Panc1 (cell line): ENCODE data around the gene PTPN4. TPM values are rescaled to one million over a fixed set of nuclear protein-coding genes. Genes with fewer than 3 reads are reported as not detected.

Source experiments
- ATAC-seq: fragments of 200-7000 bp; cut with Tn5 transposase; 2 replicates; pipeline ENCODE4 v1.9.1; 2020; ENCODE audit warnings: mild to moderate bottlenecking, moderate library complexity
- BruUV-seq: library from RNA; stranded (reverse); fragments of 400-500 nt; replicated peaks from 2 replicates; lab custom pipeline; 2021; lab: Mats Ljungman, UMichigan
- CTCF ChIA-PET: fragments of 300-600 bp; sonication (Branson Sonifier 250); formaldehyde crosslinking; loops from one replicate; lab custom pipeline; 2022; ENCODE audit warnings: antibody characterized with exemption; lab: Charles Lee
- POLR2A ChIA-PET: fragments of 300-600 bp; sonication (Branson Sonifier 250); formaldehyde crosslinking; loops from one replicate; lab custom pipeline; 2022; ENCODE audit warnings: antibody characterized with exemption; lab: Charles Lee
- DNase-seq: peaks from one replicate; pipeline ENCODE4 v3.0.0-alpha.2; 2010; ENCODE audit warnings: low read depth, low spot score
- H3K27ac ChIP-seq: 2 replicates; pipeline ENCODE4 v1.5.1; 2011; ENCODE audit warnings: mild to moderate bottlenecking, low read length, inconsistent platforms
- H3K27me3 ChIP-seq: fragments of 200-500 bp; sonication (Bioruptor generic); 2 replicates; pipeline ENCODE4 v1.6.0; 2014; ENCODE audit warnings: low read length, inconsistent platforms; ENCODE audit not compliant: control insufficient read depth, insufficient read depth
- H3K36me3 ChIP-seq: fragments of 200-500 bp; sonication (Bioruptor generic); 2 replicates; pipeline ENCODE4 v1.5.1; 2014; ENCODE audit warnings: inconsistent platforms, mild to moderate bottlenecking, low read length, moderate library complexity; ENCODE audit not compliant: control insufficient read depth, insufficient read depth
- H3K4me1 ChIP-seq: 2 replicates; pipeline ENCODE4 v1.5.1; 2011; ENCODE audit warnings: inconsistent platforms, mild to moderate bottlenecking, low read length, moderate library complexity; ENCODE audit not compliant: control insufficient read depth, insufficient read depth
- H3K4me3 ChIP-seq, 2 experiments: 2 replicates each; pipeline ENCODE4 v1.5.1; 2011 to 2012; ENCODE audit warnings: low read depth in 2 of 2, low read length in 2 of 2, mild to moderate bottlenecking in 2 of 2, inconsistent platforms in 1 of 2, moderate library complexity in 1 of 2
- H3K9me3 ChIP-seq: fragments of 200-500 bp; sonication (Bioruptor generic); 2 replicates; pipeline ENCODE4 v1.5.1; 2014; ENCODE audit warnings: low read depth, mild to moderate bottlenecking, inconsistent platforms, low read length, moderate library complexity; ENCODE audit not compliant: control insufficient read depth, insufficient read depth
- POLR2AphosphoS5 ChIP-seq: IDR thresholded peaks from 2 replicates; pipeline ENCODE4 v1.6.1; 2012; ENCODE audit warnings: mild to moderate bottlenecking, low read depth, low read length, moderate library complexity
- SIN3A ChIP-seq: IDR thresholded peaks from 2 replicates; pipeline ENCODE4 v1.6.1; 2012; ENCODE audit warnings: low read depth, mild to moderate bottlenecking, low read length, moderate library complexity, borderline replicate concordance; ENCODE audit not compliant: insufficient read depth
- TCF7L2 ChIP-seq: IDR thresholded peaks from 2 replicates; pipeline ENCODE4 v1.6.1; 2011; ENCODE audit warnings: mild to moderate bottlenecking, low read depth, low read length, inconsistent platforms
- in situ Hi-C: cut with HindIII; loops from 2 replicates; pipeline ENCODE4 v1.10.0; 2016; ENCODE audit warnings: low sequenced_read_pairs, low pct_unique_long_range_greater_than_20kb
- intact Hi-C: fragments of 100-400 bp; cut with micrococcal nuclease; formaldehyde crosslinking; loops from one replicate; pipeline ENCODE4 v1.10.0; 2022; ENCODE audit not compliant: unreplicated experiment
- total RNA-seq: library from RNA; stranded (reverse); gene quantifications from one replicate; pipeline ENCODE4 v1.2.1, GENCODE V29; 2021; ENCODE audit not compliant: unreplicated experiment
- TF ChIP-seq, protein P1 (sequence below): fragments of 450-650 bp; IDR thresholded peaks from 2 replicates; pipeline ENCODE4 v1.5.1; 2017; ENCODE audit warnings: mild to moderate bottlenecking
- TF ChIP-seq, protein P2 (sequence below), 2 experiments: IDR thresholded peaks; 2 replicates each; pipeline ENCODE4 v1.6.1; 2011 to 2012; ENCODE audit warnings: low read depth in 2 of 2, control low read depth in 1 of 2, low read length in 1 of 2, mild to moderate bottlenecking in 1 of 2, moderate library complexity in 1 of 2; ENCODE audit not compliant: insufficient read depth in 1 of 2

The PTPN4 gene
- total RNA-seq, 1 experiment from 2014 or later: 45.9 TPM

- Histone ChIP-seq H3K36me3 (no peaks in the 10 kb centered on the region), H3K27ac (no peak overlapping the region), H3K27me3 (no peaks in the 10 kb centered on the region), H3K4me1 (0 out of 2 replicates have a peak, but pooled peaks cover 3% of the 10 kb centered on the region), H3K4me3 (no peak overlapping the region), H3K9me3 (no peaks in the 10 kb centered on the region)
- TF ChIP-seq POLR2AphosphoS5: no peak
- TF ChIP-seq, protein P1, sequence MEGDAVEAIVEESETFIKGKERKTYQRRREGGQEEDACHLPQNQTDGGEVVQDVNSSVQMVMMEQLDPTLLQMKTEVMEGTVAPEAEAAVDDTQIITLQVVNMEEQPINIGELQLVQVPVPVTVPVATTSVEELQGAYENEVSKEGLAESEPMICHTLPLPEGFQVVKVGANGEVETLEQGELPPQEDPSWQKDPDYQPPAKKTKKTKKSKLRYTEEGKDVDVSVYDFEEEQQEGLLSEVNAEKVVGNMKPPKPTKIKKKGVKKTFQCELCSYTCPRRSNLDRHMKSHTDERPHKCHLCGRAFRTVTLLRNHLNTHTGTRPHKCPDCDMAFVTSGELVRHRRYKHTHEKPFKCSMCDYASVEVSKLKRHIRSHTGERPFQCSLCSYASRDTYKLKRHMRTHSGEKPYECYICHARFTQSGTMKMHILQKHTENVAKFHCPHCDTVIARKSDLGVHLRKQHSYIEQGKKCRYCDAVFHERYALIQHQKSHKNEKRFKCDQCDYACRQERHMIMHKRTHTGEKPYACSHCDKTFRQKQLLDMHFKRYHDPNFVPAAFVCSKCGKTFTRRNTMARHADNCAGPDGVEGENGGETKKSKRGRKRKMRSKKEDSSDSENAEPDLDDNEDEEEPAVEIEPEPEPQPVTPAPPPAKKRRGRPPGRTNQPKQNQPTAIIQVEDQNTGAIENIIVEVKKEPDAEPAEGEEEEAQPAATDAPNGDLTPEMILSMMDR: no peak
- no peak for ATAC-seq
- ChIA-PET CTCF (no interaction called here), POLR2A (no interaction called here)
- in situ Hi-C loops: no loop called here
- no TSS peak for BruUV-seq
- no peak for DNase-seq
- intact Hi-C loops: loop anchor here (5.0 to 10.0 kb wide), 2 partner anchors 58 to 355 kb away; no protein-coding TSS in a partner anchor
Observed at GRCh38 chr2:119820275-119820674, 60.6 kb downstream of the PTPN4 start.

GRCh38 chr2:119821266-119821665 is 61.5 kb downstream of the PTPN4 start:
- Histone ChIP-seq H3K9me3 (no peaks in the 10 kb centered on the region), H3K36me3 (no peaks in the 10 kb centered on the region), H3K27me3 (no peaks in the 10 kb centered on the region), H3K4me3 (no peak overlapping the region), H3K4me1 (0 out of 2 replicates have a peak, but pooled peaks cover 3% of the 10 kb centered on the region), H3K27ac (no peak overlapping the region)
- CTCF ChIA-PET: interaction anchor here (1.0 kb wide), 1 partner anchor 118 kb away, joined by 10 read pairs; no protein-coding TSS in a partner anchor
- no TSS peak for BruUV-seq
- ATAC-seq (no peak), DNase-seq (no peak)
- intact Hi-C loops (loop anchor here (5.0 to 10.0 kb wide), 2 partner anchors 59 to 354 kb away; no protein-coding TSS in a partner anchor), in situ Hi-C loops (no loop called here)
- no peak for TF ChIP-seq POLR2AphosphoS5
- TF ChIP-seq, protein P1: no peak
- no peak for TF ChIP-seq TCF7L2
- TF ChIP-seq, protein P2, sequence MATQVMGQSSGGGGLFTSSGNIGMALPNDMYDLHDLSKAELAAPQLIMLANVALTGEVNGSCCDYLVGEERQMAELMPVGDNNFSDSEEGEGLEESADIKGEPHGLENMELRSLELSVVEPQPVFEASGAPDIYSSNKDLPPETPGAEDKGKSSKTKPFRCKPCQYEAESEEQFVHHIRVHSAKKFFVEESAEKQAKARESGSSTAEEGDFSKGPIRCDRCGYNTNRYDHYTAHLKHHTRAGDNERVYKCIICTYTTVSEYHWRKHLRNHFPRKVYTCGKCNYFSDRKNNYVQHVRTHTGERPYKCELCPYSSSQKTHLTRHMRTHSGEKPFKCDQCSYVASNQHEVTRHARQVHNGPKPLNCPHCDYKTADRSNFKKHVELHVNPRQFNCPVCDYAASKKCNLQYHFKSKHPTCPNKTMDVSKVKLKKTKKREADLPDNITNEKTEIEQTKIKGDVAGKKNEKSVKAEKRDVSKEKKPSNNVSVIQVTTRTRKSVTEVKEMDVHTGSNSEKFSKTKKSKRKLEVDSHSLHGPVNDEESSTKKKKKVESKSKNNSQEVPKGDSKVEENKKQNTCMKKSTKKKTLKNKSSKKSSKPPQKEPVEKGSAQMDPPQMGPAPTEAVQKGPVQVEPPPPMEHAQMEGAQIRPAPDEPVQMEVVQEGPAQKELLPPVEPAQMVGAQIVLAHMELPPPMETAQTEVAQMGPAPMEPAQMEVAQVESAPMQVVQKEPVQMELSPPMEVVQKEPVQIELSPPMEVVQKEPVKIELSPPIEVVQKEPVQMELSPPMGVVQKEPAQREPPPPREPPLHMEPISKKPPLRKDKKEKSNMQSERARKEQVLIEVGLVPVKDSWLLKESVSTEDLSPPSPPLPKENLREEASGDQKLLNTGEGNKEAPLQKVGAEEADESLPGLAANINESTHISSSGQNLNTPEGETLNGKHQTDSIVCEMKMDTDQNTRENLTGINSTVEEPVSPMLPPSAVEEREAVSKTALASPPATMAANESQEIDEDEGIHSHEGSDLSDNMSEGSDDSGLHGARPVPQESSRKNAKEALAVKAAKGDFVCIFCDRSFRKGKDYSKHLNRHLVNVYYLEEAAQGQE (IDR thresholded peaks at IDR 0.05; ENCODE audit: insufficient read depth in 1 of 2, low read depth in 2 of 2, low read length in 1 of 2): no peak
- no peak for TF ChIP-seq SIN3A
- POLR2A ChIA-PET: no interaction called here
